DLD1 (cell line): ENCODE data around the gene DCST2.

Source experiments
- in situ Hi-C: cut with HindIII; loops from 2 replicates; pipeline ENCODE4 v1.10.0; 2017; ENCODE audit warnings: low sequenced_read_pairs

The DCST2 gene

DNA sequence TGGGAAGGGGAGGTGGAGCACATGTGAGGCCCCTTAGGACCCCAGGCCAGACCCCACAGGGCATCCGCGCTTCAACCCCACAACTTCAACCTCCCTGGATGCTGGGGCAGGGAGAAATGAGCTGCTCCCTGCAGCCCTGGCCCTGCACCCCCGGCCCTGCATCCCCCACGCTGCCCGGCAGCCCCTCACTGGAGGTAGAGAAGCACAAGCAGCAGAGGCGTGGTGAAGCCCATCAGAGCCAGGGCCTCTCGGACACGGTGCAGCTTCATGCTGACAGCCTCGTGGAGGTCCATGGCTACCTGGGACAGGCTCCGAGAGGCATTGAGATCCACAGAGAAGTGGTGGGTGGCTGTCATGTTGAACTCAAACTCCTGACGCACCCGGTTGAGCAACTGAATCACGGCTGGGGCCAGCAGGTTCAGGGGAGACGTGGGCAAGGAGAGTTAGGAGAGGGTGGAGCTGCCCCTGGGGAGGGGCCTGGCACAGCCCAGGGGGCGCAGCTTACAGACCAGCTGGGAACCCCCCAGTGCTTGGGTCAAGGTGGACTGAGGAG is 3.3 kb downstream of the DCST2 start:
- in situ Hi-C loops: no loop called here

- in situ Hi-C loops: no loop called here
These were observed 3.9 kb downstream of the DCST2 start for GRCh38 chr1:155029513-155030242.

GRCh38 chr1:155026588-155026987 is 7.0 kb downstream of the DCST2 start:
- in situ Hi-C loops: no loop called here

GRCh38 chr1:155026154-155026553 is 7.4 kb downstream of the DCST2 start:
- in situ Hi-C loops: no loop called here

- in situ Hi-C loops: no loop called here
These were observed 9.3 kb downstream of the DCST2 start for GRCh38 chr1:155024315-155024714.

- in situ Hi-C loops: no loop called here
These were observed 10.0 kb downstream of the DCST2 start for GRCh38 chr1:155023627-155024026.

DNA sequence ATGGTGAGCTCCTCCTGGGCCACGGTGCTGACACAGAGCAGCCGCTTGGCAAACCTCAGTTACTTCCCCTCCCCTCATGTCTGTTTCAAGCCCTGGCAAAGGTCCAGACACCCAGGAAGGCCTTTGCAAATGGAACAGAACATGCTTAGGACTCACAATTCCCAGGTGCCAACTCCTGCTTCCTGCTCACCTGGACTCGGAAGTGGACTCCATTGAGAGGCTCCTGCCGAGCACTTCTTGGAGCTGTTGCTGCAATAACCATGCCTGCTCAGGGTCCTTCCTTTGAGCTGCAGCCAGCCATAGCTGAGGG is 10.7 kb downstream of the DCST2 start:
- in situ Hi-C loops: no loop called here

GRCh38 chr1:155022136-155022926 is 11.2 kb downstream of the DCST2 start:
- in situ Hi-C loops: no loop called here

DNA sequence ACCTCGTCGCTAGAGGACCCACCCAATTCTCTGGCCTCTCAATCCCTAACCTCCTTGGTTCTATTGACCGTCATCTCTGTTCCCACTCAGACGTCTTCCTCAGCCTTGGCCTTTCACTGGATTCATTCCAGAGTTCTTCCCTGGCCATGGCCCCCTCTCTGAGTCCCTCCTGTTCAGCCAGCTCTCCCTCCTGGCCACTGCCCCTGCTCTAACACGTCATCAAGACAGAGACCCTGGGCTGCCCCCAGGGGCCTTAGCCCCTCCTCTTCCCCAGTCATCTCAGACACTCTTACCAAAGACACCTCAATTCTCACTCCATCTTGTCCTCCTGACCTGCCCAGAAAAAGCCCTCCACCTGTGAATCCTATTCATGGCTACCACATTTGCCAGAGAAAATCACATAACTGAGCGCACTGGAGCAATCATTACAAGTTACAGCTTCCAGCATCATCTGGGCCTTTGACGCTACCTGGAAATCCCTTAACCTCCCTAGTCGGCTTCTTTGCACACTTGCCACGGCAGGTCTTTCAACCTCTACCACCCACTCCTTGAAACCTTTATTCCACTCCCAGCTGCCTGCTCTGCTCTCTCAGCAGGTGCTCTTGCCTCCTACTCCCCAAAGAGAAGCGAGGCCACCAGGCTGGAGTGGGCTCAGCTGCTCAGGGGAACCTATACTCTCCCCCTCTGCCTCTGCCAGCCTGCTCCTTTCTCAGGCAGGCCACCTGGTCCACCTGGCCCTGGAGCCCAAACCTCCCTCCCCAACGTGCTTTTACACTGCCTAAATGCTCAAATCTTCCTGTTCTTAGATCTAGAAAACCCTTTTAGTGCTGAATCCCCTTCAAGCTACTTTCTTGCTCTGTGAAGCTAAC is 14.0 kb downstream of the DCST2 start:
- in situ Hi-C loops: no loop called here

DNA sequence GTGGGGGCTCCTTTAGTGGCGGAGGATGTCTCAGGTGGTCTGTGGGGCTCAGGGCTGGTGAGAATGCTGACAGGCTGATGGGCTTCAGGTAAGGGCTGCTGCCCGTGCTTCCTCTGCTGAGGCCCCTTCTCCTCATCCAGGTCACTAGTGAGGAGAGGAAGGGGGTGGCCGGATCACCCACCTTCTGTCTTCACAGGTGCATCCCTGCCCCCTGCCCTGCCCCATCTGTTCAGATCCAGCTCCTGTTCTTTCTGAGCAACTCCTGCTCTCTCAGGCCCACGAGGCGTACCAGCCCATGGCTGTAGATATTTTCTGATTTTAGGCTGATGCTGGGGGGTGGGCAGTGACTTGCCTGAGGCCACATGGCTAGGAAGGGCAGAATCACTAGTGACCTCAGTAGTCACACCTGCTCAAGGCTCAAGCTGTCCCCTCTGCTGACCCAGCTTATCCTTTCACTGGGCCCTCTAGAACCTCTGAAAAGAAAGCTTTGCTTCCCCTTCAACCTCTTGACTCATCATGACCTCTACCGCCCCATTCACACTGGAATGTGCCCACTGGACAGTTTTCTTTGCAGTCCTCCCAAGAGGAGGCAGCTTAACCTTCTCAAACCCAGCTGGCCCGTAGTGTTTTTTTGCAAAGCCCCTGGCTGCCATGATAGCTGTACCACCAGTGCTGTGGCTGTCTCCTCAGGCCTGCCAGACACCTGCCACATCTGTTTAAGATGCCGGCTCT is 14.8 kb downstream of the DCST2 start:
- in situ Hi-C loops: no loop called here

- in situ Hi-C loops: no loop called here
These were observed 15.7 kb downstream of the DCST2 start for GRCh38 chr1:155017946-155018316.

- in situ Hi-C loops: no loop called here
These were observed 16.3 kb downstream of the DCST2 start for GRCh38 chr1:155017041-155017945.

GRCh38 chr1:155016231-155016831 is 17.2 kb downstream of the DCST2 start:
- in situ Hi-C loops: no loop called here

DNA sequence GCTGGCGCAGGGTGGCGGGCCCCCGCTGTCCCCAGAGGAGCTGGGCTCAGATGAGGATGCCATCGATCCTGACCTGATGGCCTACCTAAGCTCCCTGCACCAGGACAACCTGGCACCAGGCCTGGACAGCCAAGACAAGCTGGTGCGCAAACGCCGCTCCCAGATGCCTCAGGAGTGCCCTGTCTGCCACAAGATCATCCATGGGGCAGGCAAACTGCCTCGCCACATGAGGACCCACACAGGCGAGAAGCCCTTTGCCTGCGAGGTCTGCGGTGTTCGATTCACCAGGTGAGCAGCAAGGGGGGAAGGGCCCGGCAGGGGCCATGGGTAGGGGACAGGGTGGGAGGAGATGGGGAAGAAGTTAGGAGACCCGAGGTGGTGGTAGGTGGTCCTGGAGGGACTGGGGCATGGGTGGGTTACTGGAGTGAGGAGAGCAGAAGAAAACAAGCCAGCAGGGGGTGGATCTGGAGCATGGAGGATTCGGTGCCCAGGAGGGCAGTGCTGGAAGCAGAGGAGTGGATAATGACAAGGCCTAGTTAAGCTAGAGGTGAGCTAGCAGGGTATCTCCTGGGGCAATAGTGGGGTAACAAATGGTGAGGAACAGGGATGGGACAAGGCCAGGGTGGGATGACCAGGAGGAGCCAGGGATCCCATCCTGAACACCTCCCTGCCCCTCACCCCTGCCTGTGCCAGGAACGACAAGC is 17.9 kb downstream of the DCST2 start:
- in situ Hi-C loops: no loop called here

DNA sequence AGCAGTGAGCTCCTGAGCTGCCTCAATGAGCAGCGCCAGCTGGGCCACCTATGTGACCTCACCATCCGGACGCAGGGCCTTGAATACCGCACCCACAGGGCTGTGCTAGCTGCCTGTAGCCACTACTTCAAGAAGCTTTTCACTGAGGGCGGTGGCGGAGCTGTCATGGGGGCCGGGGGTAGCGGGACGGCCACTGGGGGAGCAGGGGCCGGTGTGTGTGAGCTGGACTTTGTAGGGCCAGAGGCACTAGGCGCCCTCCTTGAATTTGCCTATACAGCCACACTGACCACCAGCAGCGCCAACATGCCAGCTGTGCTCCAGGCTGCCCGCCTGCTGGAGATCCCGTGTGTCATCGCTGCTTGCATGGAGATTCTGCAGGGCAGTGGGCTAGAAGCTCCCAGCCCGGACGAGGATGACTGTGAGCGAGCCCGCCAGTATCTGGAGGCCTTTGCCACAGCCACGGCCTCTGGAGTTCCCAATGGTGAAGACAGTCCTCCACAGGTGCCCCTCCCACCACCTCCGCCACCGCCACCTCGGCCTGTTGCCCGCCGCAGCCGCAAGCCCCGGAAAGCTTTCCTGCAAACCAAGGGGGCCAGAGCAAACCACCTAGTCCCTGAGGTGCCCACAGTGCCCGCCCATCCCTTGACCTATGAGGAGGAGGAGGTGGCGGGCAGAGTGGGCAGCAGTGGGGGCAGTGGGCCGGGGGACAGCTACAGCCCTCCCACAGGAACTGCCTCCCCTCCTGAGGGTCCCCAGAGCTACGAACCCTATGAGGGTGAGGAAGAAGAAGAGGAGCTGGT is 18.7 kb downstream of the DCST2 start:
- in situ Hi-C loops: no loop called here

DNA sequence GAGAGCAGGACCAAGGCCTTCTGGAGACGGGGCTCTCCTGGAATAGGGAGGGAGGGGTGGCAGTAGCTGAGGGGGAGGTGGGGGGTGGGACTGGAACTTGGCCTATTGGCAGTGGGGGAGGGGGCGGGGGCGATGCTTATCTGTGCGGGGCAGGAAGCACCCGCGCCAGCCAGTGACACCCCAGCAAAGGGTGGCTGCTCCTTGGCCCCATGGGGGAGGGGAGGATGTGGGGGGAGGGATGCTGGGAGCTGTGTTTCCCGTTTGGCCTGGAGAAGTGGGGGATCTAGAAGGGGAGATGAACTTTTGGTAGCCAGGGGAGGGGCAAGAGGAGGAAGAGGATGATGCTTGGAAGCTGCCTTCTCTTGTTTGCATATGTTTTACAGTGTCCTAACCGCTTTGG is 19.9 kb downstream of the DCST2 start:
- in situ Hi-C loops: no loop called here

DNA sequence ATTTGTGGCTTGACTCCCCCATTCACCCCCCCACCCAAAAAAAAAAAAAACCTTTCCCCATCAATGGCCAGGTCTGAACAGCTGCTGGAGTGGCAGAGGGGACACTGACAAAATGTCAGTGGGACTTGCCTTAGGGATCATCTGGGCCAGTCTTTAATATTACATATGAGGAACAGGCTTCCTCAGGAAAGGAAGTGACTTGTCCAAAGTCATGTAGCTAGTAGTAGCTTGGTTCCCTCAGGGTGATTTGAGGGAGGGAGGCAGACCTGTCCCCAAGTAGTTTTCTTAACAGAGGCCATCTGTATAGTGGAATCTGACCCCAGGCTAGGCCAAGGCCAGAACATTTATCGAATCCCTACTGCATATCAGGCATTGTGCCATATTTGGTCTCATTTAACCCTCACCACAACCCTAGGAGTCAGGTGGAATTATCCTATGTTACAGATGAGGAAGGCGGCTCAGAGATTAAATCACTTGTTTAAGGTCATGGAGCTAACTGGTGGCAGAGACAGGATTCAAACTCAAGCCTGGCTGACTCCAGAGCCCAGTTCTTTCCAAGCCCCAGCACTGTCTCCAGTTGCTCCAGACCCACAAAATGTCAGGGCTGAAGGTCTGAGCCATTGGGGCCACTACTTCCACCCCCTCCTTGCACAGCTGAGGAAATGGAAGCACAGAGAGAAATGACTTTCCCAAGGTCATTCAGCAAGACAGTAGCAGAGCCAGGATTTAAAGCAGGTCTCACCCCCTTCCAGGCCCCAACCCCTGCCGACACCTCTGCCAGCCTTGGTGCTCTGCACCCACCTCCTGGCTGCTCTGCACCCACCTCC is 20.6 kb downstream of the DCST2 start:
- in situ Hi-C loops: no loop called here
